ACC112 (cell line): ENCODE measurements around the gene OCIAD1.
"Not testable (repeated sequence)": the region's sequence is repeated elsewhere in the genome, so short reads cannot be mapped to it uniquely, and the experiment has no call there.

Source experiments
- H2AFZ ChIP-seq: fragments of 200-600 bp; sonication (generic); one replicate; pipeline ENCODE4 v1.6.0; 2017; ENCODE audit warnings: antibody characterized with exemption, low read length; ENCODE audit not compliant: unreplicated experiment
- H3K27ac ChIP-seq: fragments of 200-600 bp; sonication (generic); 2 replicates; pipeline ENCODE4 v1.5.1; 2014; ENCODE audit warnings: low read depth, mild to moderate bottlenecking, antibody characterized with exemption, low read length, moderate library complexity
- H3K27me3 ChIP-seq: fragments of 200-600 bp; sonication (generic); 2 replicates; pipeline ENCODE4 v1.6.1; 2014; ENCODE audit warnings: mild to moderate bottlenecking, antibody characterized with exemption, low read length, moderate library complexity, mixed read lengths; ENCODE audit not compliant: insufficient read depth
- H3K36me3 ChIP-seq: fragments of 200-600 bp; sonication (generic); 2 replicates; pipeline ENCODE4 v1.6.1; 2016; ENCODE audit warnings: mild to moderate bottlenecking, antibody characterized with exemption, low read length, moderate library complexity, mixed read lengths; ENCODE audit not compliant: insufficient read depth
- H3K4me1 ChIP-seq: fragments of 200-600 bp; sonication (generic); one replicate; pipeline ENCODE4 v1.6.1; 2016; ENCODE audit warnings: low read length, mixed read lengths; ENCODE audit not compliant: insufficient read depth, unreplicated experiment, control insufficient read depth
- H3K4me3 ChIP-seq: fragments of 200-600 bp; sonication (generic); 2 replicates; pipeline ENCODE4 v1.5.1; 2014; ENCODE audit warnings: mild to moderate bottlenecking, low read depth, low read length
- H3K79me2 ChIP-seq: fragments of 200-600 bp; sonication (generic); one replicate; pipeline ENCODE4 v1.6.0; 2016; ENCODE audit warnings: low read length; ENCODE audit not compliant: control insufficient read depth, unreplicated experiment, insufficient read depth

OCIAD1 gene

GRCh38 chr4:48796927-48797679, 33.8 kb upstream of the OCIAD1 start:
- Histone ChIP-seq H3K79me2 (no peaks in the 10 kb centered on the region), H3K4me3 (no peak overlapping the region), H3K36me3 (no peaks in the 10 kb centered on the region), H3K27me3 (no peaks in the 10 kb centered on the region), H3K27ac (no peak overlapping the region), H3K4me1 (peaks cover 19% of the 10 kb centered on the region), H2AFZ (no peak overlapping the region)

- H2AFZ ChIP-seq = no peak overlapping the region
- H3K27ac ChIP-seq = no peak overlapping the region
- H3K79me2 ChIP-seq = no peaks in the 10 kb centered on the region
- H3K36me3 ChIP-seq = no peaks in the 10 kb centered on the region
- H3K27me3 ChIP-seq = no peaks in the 10 kb centered on the region
- H3K4me3 ChIP-seq = no peak overlapping the region
- peaks cover 20% of the 10 kb centered on the region for H3K4me1 ChIP-seq
Observed at GRCh38 chr4:48798117-48798516, 32.8 kb upstream of the OCIAD1 start.

GRCh38 chr4:48799157-48799556, 31.7 kb upstream of the OCIAD1 start:
- Histone ChIP-seq H3K27me3 (no peaks in the 10 kb centered on the region), H3K27ac (no peak overlapping the region), H3K4me3 (no peak overlapping the region), H3K36me3 (no peaks in the 10 kb centered on the region), H3K79me2 (no peaks in the 10 kb centered on the region), H3K4me1 (peaks cover 20% of the 10 kb centered on the region), H2AFZ (no peak overlapping the region)

GRCh38 chr4:48800155-48800554, 30.7 kb upstream of the OCIAD1 start:
- peaks cover 20% of the 10 kb centered on the region for H3K4me1 ChIP-seq
- not testable (repeated sequence) for H3K27me3 ChIP-seq, H2AFZ ChIP-seq, H3K4me3 ChIP-seq, H3K36me3 ChIP-seq, H3K79me2 ChIP-seq, H3K27ac ChIP-seq

- Histone ChIP-seq H3K36me3 (no peaks in the 10 kb centered on the region), H3K27ac (no peak overlapping the region), H2AFZ (peak overlapping the region; percentile 40), H3K27me3 (no peaks in the 10 kb centered on the region), H3K4me1 (peaks cover 20% of the 10 kb centered on the region), H3K79me2 (no peaks in the 10 kb centered on the region), H3K4me3 (no peak overlapping the region)
Observed at GRCh38 chr4:48801016-48801715, 29.7 kb upstream of the OCIAD1 start.

- Histone ChIP-seq H2AFZ (no peak overlapping the region), H3K27me3 (no peaks in the 10 kb centered on the region), H3K27ac (no peak overlapping the region), H3K4me1 (peaks cover 12% of the 10 kb centered on the region), H3K4me3 (no peak overlapping the region), H3K79me2 (no peaks in the 10 kb centered on the region), H3K36me3 (no peaks in the 10 kb centered on the region)
Observed at GRCh38 chr4:48804584-48805301, 26.1 kb upstream of the OCIAD1 start.

GRCh38 chr4:48812866-48813265, 18.0 kb upstream of the OCIAD1 start:
- no peaks in the 10 kb centered on the region for H3K79me2 ChIP-seq
- no peak overlapping the region for H2AFZ ChIP-seq
- H3K4me3 ChIP-seq = no peak overlapping the region
- no peaks in the 10 kb centered on the region for H3K36me3 ChIP-seq
- H3K4me1 ChIP-seq = no peaks in the 10 kb centered on the region
- H3K27ac ChIP-seq = no peak overlapping the region
- no peaks in the 10 kb centered on the region for H3K27me3 ChIP-seq

GRCh38 chr4:48813964-48814363, 16.9 kb upstream of the OCIAD1 start:
- no peaks in the 10 kb centered on the region for H3K79me2 ChIP-seq
- no peak overlapping the region for H3K4me3 ChIP-seq
- no peak overlapping the region for H3K27ac ChIP-seq
- no peaks in the 10 kb centered on the region for H3K4me1 ChIP-seq
- no peak overlapping the region for H2AFZ ChIP-seq
- H3K36me3 ChIP-seq = no peaks in the 10 kb centered on the region
- no peaks in the 10 kb centered on the region for H3K27me3 ChIP-seq

- Histone ChIP-seq H3K4me1 (no peaks in the 10 kb centered on the region), H3K36me3 (no peaks in the 10 kb centered on the region), H2AFZ (no peak overlapping the region), H3K79me2 (no peaks in the 10 kb centered on the region), H3K27ac (no peak overlapping the region), H3K27me3 (0 out of 2 replicates have a peak, but pooled peaks cover 6% of the 10 kb centered on the region), H3K4me3 (no peak overlapping the region)
Observed at GRCh38 chr4:48815483-48815882, 15.4 kb upstream of the OCIAD1 start.

GRCh38 chr4:48816297-48816696, 14.6 kb upstream of the OCIAD1 start:
- H3K27me3 ChIP-seq, H3K79me2 ChIP-seq, H2AFZ ChIP-seq, H3K27ac ChIP-seq, H3K4me1 ChIP-seq, H3K36me3 ChIP-seq, H3K4me3 ChIP-seq: not testable (repeated sequence)
